Measurements from ENCODE around the gene TBC1D22A. TPM values are rescaled to one million over a fixed set of nuclear protein-coding genes. Genes with fewer than 3 reads are reported as not detected.

TBC1D22A gene
- total RNA-seq, 3 donors from 2014 or later: 19.0 to 23.6 (median 23.6) TPM

DNA sequence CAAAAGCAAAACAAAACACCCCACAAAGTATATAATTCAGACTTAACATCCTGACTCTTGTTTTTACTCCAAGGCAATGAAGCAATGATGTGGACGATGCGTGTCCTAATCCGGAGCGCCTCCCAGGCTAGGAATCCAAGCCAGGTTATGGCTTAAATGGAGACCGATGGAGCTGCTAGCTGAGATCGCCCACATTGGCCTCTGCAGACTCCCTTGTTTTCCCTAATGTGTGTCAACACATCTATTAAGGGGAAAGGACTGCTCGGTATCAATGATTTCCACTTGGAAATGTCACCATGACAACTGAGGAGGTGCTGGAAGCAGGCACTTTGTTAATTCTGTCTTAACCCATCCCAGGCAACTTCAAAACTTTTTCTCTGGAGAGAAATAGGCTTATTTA lies 311.7 kb downstream of the TBC1D22A start:
- Histone ChIP-seq H3K36me3 (no peaks in the 10 kb centered on the region), H3K4me1 (no peaks in the 10 kb centered on the region), H3K27me3 (no peaks in the 10 kb centered on the region), H3K9me3 (peaks cover 11 to 24% of the 10 kb centered on the region in 2 donors), H3K27ac (no peak overlapping the region), H3K4me3 (no peak overlapping the region)
- intact Hi-C loops (cut with DNase I; ENCODE audit: low total_unique reads): loop anchor here (10.0 kb wide), 1 partner anchor 329 kb away; no protein-coding TSS in a partner anchor
- DNase-seq (ENCODE audit: low spot score in 2 of 2): no peak
- TF ChIP-seq, protein P1, sequence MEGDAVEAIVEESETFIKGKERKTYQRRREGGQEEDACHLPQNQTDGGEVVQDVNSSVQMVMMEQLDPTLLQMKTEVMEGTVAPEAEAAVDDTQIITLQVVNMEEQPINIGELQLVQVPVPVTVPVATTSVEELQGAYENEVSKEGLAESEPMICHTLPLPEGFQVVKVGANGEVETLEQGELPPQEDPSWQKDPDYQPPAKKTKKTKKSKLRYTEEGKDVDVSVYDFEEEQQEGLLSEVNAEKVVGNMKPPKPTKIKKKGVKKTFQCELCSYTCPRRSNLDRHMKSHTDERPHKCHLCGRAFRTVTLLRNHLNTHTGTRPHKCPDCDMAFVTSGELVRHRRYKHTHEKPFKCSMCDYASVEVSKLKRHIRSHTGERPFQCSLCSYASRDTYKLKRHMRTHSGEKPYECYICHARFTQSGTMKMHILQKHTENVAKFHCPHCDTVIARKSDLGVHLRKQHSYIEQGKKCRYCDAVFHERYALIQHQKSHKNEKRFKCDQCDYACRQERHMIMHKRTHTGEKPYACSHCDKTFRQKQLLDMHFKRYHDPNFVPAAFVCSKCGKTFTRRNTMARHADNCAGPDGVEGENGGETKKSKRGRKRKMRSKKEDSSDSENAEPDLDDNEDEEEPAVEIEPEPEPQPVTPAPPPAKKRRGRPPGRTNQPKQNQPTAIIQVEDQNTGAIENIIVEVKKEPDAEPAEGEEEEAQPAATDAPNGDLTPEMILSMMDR (IDR thresholded peaks at IDR 0.05): no peak
- TF ChIP-seq POLR2A (IDR thresholded peaks at IDR 0.05): no peak
- TF ChIP-seq POLR2AphosphoS5 (IDR thresholded peaks at IDR 0.05): no peak

DNA sequence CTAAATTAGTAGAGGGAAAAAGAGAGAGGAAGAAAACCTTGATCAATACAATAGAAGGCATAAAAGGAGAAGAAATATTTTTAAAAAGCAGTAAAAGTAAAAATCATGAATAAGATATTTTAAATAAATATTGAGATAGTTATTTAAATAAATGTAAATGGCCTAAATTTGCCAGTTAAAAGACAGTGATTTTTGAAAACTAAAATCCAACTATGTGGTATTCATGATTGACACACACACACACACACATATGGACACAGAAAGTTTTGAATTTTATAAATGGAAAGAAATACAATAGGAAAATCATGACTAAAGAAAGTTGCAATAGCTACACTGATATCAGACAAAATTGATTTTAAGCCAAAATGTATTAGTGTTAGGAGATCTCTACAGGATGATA lies 313.1 kb downstream of the TBC1D22A start:
- H3K36me3 ChIP-seq: no peaks in the 10 kb centered on the region
- H3K27ac ChIP-seq: no peak overlapping the region
- no peak overlapping the region for H3K4me3 ChIP-seq
- no peaks in the 10 kb centered on the region for H3K27me3 ChIP-seq
- H3K4me1 ChIP-seq: no peaks in the 10 kb centered on the region
- no peak for DNase-seq (ENCODE audit: low spot score in 2 of 2)
- TF ChIP-seq POLR2AphosphoS5 (IDR thresholded peaks at IDR 0.05) (no peak), POLR2A (IDR thresholded peaks at IDR 0.05) (no peak)
- TF ChIP-seq, protein P1 (IDR thresholded peaks at IDR 0.05): no peak
- intact Hi-C loops (cut with DNase I; ENCODE audit: low total_unique reads): loop anchor here (10.0 kb wide), 1 partner anchor 331 kb away; no protein-coding TSS in a partner anchor
- peaks cover 11 to 24% of the 10 kb centered on the region in 2 donors for H3K9me3 ChIP-seq

DNA sequence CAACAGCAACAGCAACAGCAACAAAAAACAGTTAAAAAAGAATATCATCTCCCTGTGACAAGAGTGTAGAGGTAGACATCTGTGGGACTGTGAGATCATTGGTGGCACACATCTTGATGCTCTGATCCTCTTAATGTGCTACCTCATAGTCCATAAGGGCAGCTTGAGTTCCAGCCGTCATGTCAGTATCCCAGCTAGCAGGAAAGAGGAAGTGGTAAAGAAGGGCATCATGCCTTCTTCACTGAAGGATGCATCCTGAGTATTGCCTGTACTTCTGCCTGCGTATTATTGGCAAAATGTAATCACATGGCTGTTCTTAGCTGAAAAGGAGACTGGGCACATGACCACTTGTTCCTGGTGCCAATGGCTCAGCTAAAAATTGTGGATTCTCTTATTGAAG lies 314.3 kb downstream of the TBC1D22A start:
- H3K27me3 ChIP-seq: no peaks in the 10 kb centered on the region
- no peaks in the 10 kb centered on the region for H3K36me3 ChIP-seq
- H3K4me3 ChIP-seq: no peak overlapping the region
- TF ChIP-seq, protein P1 (IDR thresholded peaks at IDR 0.05): no peak
- TF ChIP-seq POLR2AphosphoS5 (IDR thresholded peaks at IDR 0.05): no peak
- no peak for TF ChIP-seq POLR2A (IDR thresholded peaks at IDR 0.05)
- DNase-seq (ENCODE audit: low spot score in 2 of 2): no peak
- intact Hi-C loops (cut with DNase I; ENCODE audit: low total_unique reads): loop anchor here (10.0 kb wide), 1 partner anchor 332 kb away; no protein-coding TSS in a partner anchor
- peaks cover 11 to 24% of the 10 kb centered on the region in 2 donors for H3K9me3 ChIP-seq
- no peaks in the 10 kb centered on the region for H3K4me1 ChIP-seq
- H3K27ac ChIP-seq: no peak overlapping the region

DNA sequence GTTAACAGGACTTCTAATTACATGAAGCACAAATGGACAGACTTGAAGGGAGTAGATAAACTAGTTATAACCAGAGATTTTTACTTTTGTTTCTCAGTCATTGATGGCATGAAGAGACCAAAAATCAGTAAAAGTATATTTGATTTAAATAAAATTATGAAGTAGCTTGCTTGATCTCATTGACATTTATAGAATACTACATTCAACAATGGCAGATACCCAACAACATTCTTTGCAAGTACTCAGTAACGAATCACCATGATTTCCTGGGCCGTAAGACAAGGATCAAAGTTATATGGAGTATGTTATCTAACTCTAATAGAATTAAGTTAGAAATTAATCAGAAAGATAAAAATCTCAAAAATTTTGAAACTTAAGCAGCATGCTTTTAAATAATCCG lies 317.6 kb downstream of the TBC1D22A start:
- no peaks in the 10 kb centered on the region for H3K27me3 ChIP-seq
- no peak overlapping the region for H3K27ac ChIP-seq
- no peak overlapping the region for H3K4me3 ChIP-seq
- intact Hi-C loops (cut with DNase I; ENCODE audit: low total_unique reads): no loop called here
- TF ChIP-seq, protein P1 (IDR thresholded peaks at IDR 0.05): no peak
- TF ChIP-seq POLR2AphosphoS5 (IDR thresholded peaks at IDR 0.05) (no peak), POLR2A (IDR thresholded peaks at IDR 0.05) (no peak)
- H3K36me3 ChIP-seq: no peaks in the 10 kb centered on the region
- no peaks in the 10 kb centered on the region for H3K4me1 ChIP-seq
- peaks cover 3 to 14% of the 10 kb centered on the region in 2 donors for H3K9me3 ChIP-seq
- DNase-seq (ENCODE audit: low spot score in 2 of 2): no peak

DNA sequence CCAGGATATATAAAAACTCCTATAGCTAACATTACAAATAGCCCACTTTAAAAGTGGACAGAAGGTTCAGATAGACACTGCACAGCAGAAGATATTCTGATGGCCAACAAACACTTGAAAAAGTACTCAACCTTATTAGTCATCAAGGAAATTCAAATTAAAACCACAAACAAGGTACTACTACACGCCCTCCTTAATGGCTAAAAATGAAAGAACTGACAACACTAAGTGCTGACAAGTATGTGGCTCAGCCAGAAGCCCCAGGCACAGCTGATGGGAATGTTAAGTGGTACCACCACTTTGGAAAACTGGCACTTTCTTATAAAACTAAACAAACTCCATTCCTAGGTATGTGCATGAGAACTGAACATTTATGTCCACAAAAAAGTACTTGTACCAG lies 320.1 kb downstream of the TBC1D22A start:
- TF ChIP-seq, protein P1 (IDR thresholded peaks at IDR 0.05): no peak
- TF ChIP-seq POLR2A (IDR thresholded peaks at IDR 0.05) (no peak), POLR2AphosphoS5 (IDR thresholded peaks at IDR 0.05) (no peak)
- no peaks in the 10 kb centered on the region for H3K36me3 ChIP-seq
- H3K4me1 ChIP-seq: no peaks in the 10 kb centered on the region
- no peak overlapping the region for H3K27ac ChIP-seq
- H3K4me3 ChIP-seq: no peak overlapping the region
- intact Hi-C loops (cut with DNase I; ENCODE audit: low total_unique reads): no loop called here
- no peaks in the 10 kb centered on the region for H3K9me3 ChIP-seq
- no peaks in the 10 kb centered on the region for H3K27me3 ChIP-seq
- DNase-seq (ENCODE audit: low spot score in 2 of 2): no peak
